ENCODE results near the gene PEF1. TPM values are rescaled to one million over a fixed set of nuclear protein-coding genes. Genes with fewer than 3 reads are reported as not detected.

PEF1 gene
- 42.6 to 43.8 TPM (median 43.8 TPM) in 3 replicates for total RNA-seq

GRCh38 chr1:31644560-31645273, at the start of gene PEF1:
Gene PEF1, minus strand, starts transcription at chr1:31644876. Its CDS starts 12 bp downstream, at chr1:31644864.
- Mint-ChIP-seq H3K27me3 (ENCODE audit: low read depth) (no peaks in the 10 kb centered on the region), H3K4me3 (peak within 1 kb of the TSS; percentile 91), H3K9me3 (no peaks in the 10 kb centered on the region), H3K36me3 (no peaks in the 10 kb centered on the region), H3K4me1 (peaks cover 25% of the 10 kb centered on the region), H3K27ac (peak within 1 kb of the TSS; percentile 100)
- no peak for TF ChIP-seq CTCF (IDR thresholded peaks at IDR 0.05; ENCODE audit: unreplicated experiment)
- peak; percentile 100 for DNase-seq (ENCODE audit: low spot score in 2 of 2, unreplicated experiment in 2 of 2)

- no peak overlapping the region for H3K4me3 Mint-ChIP-seq
- no peak overlapping the region for H3K27ac Mint-ChIP-seq
Observed at GRCh38 chr1:31693231-31693630, 48.6 kb upstream of the PEF1 start.

GRCh38 chr1:31691951-31692350, 47.3 kb upstream of the PEF1 start:
- no peak for DNase-seq (ENCODE audit: low spot score in 2 of 2, unreplicated experiment in 2 of 2)
- no peaks in the 10 kb centered on the region for H3K27me3 Mint-ChIP-seq (ENCODE audit: low read depth)
- no peak overlapping the region for H3K4me3 Mint-ChIP-seq
- TF ChIP-seq CTCF (IDR thresholded peaks at IDR 0.05; ENCODE audit: unreplicated experiment), result no peak
- H3K36me3 Mint-ChIP-seq, result peaks cover 14% of the 10 kb centered on the region
- peaks cover 14% of the 10 kb centered on the region for H3K4me1 Mint-ChIP-seq
- no peaks in the 10 kb centered on the region for H3K9me3 Mint-ChIP-seq
- peak overlapping the region; percentile 47 for H3K27ac Mint-ChIP-seq

More at GRCh38 chr1:31693231-31693630, 48.6 kb upstream of the PEF1 start:
- H3K36me3 Mint-ChIP-seq, result peaks cover 19% of the 10 kb centered on the region
- H3K27me3 Mint-ChIP-seq (ENCODE audit: low read depth), result no peaks in the 10 kb centered on the region
- peaks cover 13% of the 10 kb centered on the region for H3K4me1 Mint-ChIP-seq
- H3K9me3 Mint-ChIP-seq, result no peaks in the 10 kb centered on the region
- no peak for TF ChIP-seq CTCF (IDR thresholded peaks at IDR 0.05; ENCODE audit: unreplicated experiment)
- DNase-seq (ENCODE audit: low spot score in 2 of 2, unreplicated experiment in 2 of 2), result no peak

- Mint-ChIP-seq H3K9me3 (no peaks in the 10 kb centered on the region), H3K4me1 (peaks cover 14% of the 10 kb centered on the region), H3K36me3 (peaks cover 19% of the 10 kb centered on the region), H3K27ac (no peak overlapping the region), H3K27me3 (ENCODE audit: low read depth) (no peaks in the 10 kb centered on the region), H3K4me3 (no peak overlapping the region)
- TF ChIP-seq CTCF (IDR thresholded peaks at IDR 0.05; ENCODE audit: unreplicated experiment), result no peak
- no peak for DNase-seq (ENCODE audit: low spot score in 2 of 2, unreplicated experiment in 2 of 2)
Observed at GRCh38 chr1:31691446-31691845, 46.8 kb upstream of the PEF1 start.

- H3K4me1 Mint-ChIP-seq, result peaks cover 14% of the 10 kb centered on the region
- no peaks in the 10 kb centered on the region for H3K9me3 Mint-ChIP-seq
- no peak overlapping the region for H3K4me3 Mint-ChIP-seq
- no peak for TF ChIP-seq CTCF (IDR thresholded peaks at IDR 0.05; ENCODE audit: unreplicated experiment)
- peak overlapping the region; percentile 59 for H3K27ac Mint-ChIP-seq
- no peak for DNase-seq (ENCODE audit: low spot score in 2 of 2, unreplicated experiment in 2 of 2)
- peaks cover 20% of the 10 kb centered on the region for H3K36me3 Mint-ChIP-seq
- no peaks in the 10 kb centered on the region for H3K27me3 Mint-ChIP-seq (ENCODE audit: low read depth)
Observed at GRCh38 chr1:31690921-31691320, 46.2 kb upstream of the PEF1 start.
